Subcutaneous abdominal adipose tissue (tissue), 5 donors: ENCODE results near the gene SRGAP1.
"Not testable (repeated sequence)": the region's sequence is repeated elsewhere in the genome, so short reads cannot be mapped to it uniquely, and the experiment has no call there.

Experiments
- H3K27ac ChIP-seq: one replicate; pipeline ENCODE4 v1.7.0; 2013; ENCODE audit warnings: low read depth, mild to moderate bottlenecking, inconsistent platforms, low read length, moderate library complexity
- H3K27me3 ChIP-seq, 5 donors: one replicate each; pipeline ENCODE4 v1.7.0; 2013; ENCODE audit warnings: low read length in 5 of 5, inconsistent platforms in 1 of 5; ENCODE audit not compliant: control insufficient read depth in 5 of 5, insufficient read depth in 4 of 5
- H3K36me3 ChIP-seq, 5 donors: one replicate each; pipeline ENCODE4 v1.7.0; 2013; ENCODE audit warnings: low read length in 5 of 5; ENCODE audit not compliant: control insufficient read depth in 5 of 5, insufficient read depth in 5 of 5
- H3K4me1 ChIP-seq, 5 donors: one replicate each; pipeline ENCODE4 v1.7.0; 2013; ENCODE audit warnings: low read length in 5 of 5, mild to moderate bottlenecking in 3 of 5, moderate library complexity in 1 of 5; ENCODE audit not compliant: control insufficient read depth in 5 of 5, insufficient read depth in 5 of 5
- H3K4me3 ChIP-seq, 5 donors: one replicate each; pipeline ENCODE4 v1.7.0; 2013; ENCODE audit warnings: low read length in 5 of 5, low read depth in 1 of 5
- H3K9ac ChIP-seq, 5 donors: one replicate each; pipeline ENCODE4 v1.7.0; 2013; ENCODE audit warnings: low read length in 5 of 5, mild to moderate bottlenecking in 4 of 5, moderate library complexity in 3 of 5
- H3K9me3 ChIP-seq, 5 donors: one replicate each; pipeline ENCODE4 v1.7.0; 2013; ENCODE audit warnings: low read length in 5 of 5; ENCODE audit not compliant: control insufficient read depth in 5 of 5
- donor health status: healthy.
- donor health status: healthy.
- donor health status: healthy.
- donor health status: healthy.
- donor health status: healthy.

The SRGAP1 gene

GRCh38 chr12:63848450-63848849 lies 4.0 kb downstream of the SRGAP1 start:
- Histone ChIP-seq H3K9me3 (no peaks in the 10 kb centered on the region), H3K4me3 (no peak overlapping the region), H3K27ac (no peak overlapping the region), H3K4me1 (peaks cover 3 to 29% (median 26%) of the 10 kb centered on the region in 5 donors), H3K36me3 (no peaks in the 10 kb centered on the region), H3K9ac (no peak overlapping the region), H3K27me3 (no peaks in the 10 kb centered on the region)

- Histone ChIP-seq H3K9ac (no peak overlapping the region), H3K27ac (no peak overlapping the region), H3K4me3 (no peak overlapping the region), H3K4me1 (peaks cover 3 to 27% (median 26%) of the 10 kb centered on the region in 5 donors), H3K9me3 (no peaks in the 10 kb centered on the region), H3K27me3 (no peaks in the 10 kb centered on the region), H3K36me3 (no peaks in the 10 kb centered on the region)
Observed at GRCh38 chr12:63849106-63849620, 4.7 kb downstream of the SRGAP1 start.

GRCh38 chr12:63849641-63850040 lies 5.1 kb downstream of the SRGAP1 start:
- no peaks in the 10 kb centered on the region for H3K36me3 ChIP-seq
- peaks cover 3 to 26% (median 24%) of the 10 kb centered on the region in 5 donors for H3K4me1 ChIP-seq
- no peak overlapping the region for H3K4me3 ChIP-seq
- H3K27ac ChIP-seq: no peak overlapping the region
- H3K27me3 ChIP-seq: no peaks in the 10 kb centered on the region
- H3K9ac ChIP-seq: no peak overlapping the region
- H3K9me3 ChIP-seq: no peaks in the 10 kb centered on the region

GRCh38 chr12:63853978-63854377 lies 9.5 kb downstream of the SRGAP1 start:
- no peaks in the 10 kb centered on the region for H3K27me3 ChIP-seq
- no peak overlapping the region for H3K4me3 ChIP-seq
- no peaks in the 10 kb centered on the region for H3K9me3 ChIP-seq
- no peak overlapping the region for H3K9ac ChIP-seq
- peaks cover 0 to 3% (median 0%) of the 10 kb centered on the region in 5 donors for H3K4me1 ChIP-seq
- H3K27ac ChIP-seq: no peak overlapping the region
- no peaks in the 10 kb centered on the region for H3K36me3 ChIP-seq

- Histone ChIP-seq H3K4me3 (no peak overlapping the region), H3K27ac (no peak overlapping the region), H3K9me3 (no peaks in the 10 kb centered on the region), H3K4me1 (peaks cover 0 to 3% (median 0%) of the 10 kb centered on the region in 5 donors), H3K27me3 (no peaks in the 10 kb centered on the region), H3K9ac (no peak overlapping the region), H3K36me3 (no peaks in the 10 kb centered on the region)
Observed at GRCh38 chr12:63855299-63855698, 10.8 kb downstream of the SRGAP1 start.

- no peak overlapping the region for H3K4me3 ChIP-seq
- no peaks in the 10 kb centered on the region for H3K9me3 ChIP-seq
- H3K4me1 ChIP-seq: peaks cover 0 to 12% (median 5%) of the 10 kb centered on the region in 5 donors
- no peak overlapping the region for H3K27ac ChIP-seq
- no peaks in the 10 kb centered on the region for H3K36me3 ChIP-seq
- H3K27me3 ChIP-seq: no peaks in the 10 kb centered on the region
- H3K9ac ChIP-seq: no peak overlapping the region
Observed at GRCh38 chr12:63857771-63858670, 13.5 kb downstream of the SRGAP1 start.

GRCh38 chr12:63859880-63860279 lies 15.4 kb downstream of the SRGAP1 start:
- not testable (repeated sequence) for H3K27me3 ChIP-seq, H3K27ac ChIP-seq

GRCh38 chr12:63862187-63862968 lies 17.9 kb downstream of the SRGAP1 start:
- no peak overlapping the region for H3K9ac ChIP-seq
- no peak overlapping the region for H3K4me3 ChIP-seq
- no peaks in the 10 kb centered on the region for H3K27me3 ChIP-seq
- peaks cover 0 to 12% (median 9%) of the 10 kb centered on the region in 5 donors for H3K4me1 ChIP-seq
- no peaks in the 10 kb centered on the region for H3K36me3 ChIP-seq
- no peaks in the 10 kb centered on the region for H3K9me3 ChIP-seq
- no peak overlapping the region for H3K27ac ChIP-seq

More at GRCh38 chr12:63859880-63860279, 15.4 kb downstream of the SRGAP1 start:
- peaks cover 0 to 12% (median 9%) of the 10 kb centered on the region in 5 donors for H3K4me1 ChIP-seq
- H3K36me3 ChIP-seq, H3K4me3 ChIP-seq, H3K9me3 ChIP-seq, H3K9ac ChIP-seq: not testable (repeated sequence)

GRCh38 chr12:63862969-63863230 lies 18.4 kb downstream of the SRGAP1 start:
- Histone ChIP-seq H3K27me3 (no peaks in the 10 kb centered on the region), H3K9ac (no peak overlapping the region), H3K9me3 (no peaks in the 10 kb centered on the region), H3K36me3 (no peaks in the 10 kb centered on the region), H3K4me1 (peaks cover 0 to 12% (median 9%) of the 10 kb centered on the region in 5 donors), H3K27ac (no peak overlapping the region), H3K4me3 (no peak overlapping the region)
